ENCODE measurements around the gene ADAM12. TPM values are rescaled to one million over a fixed set of nuclear protein-coding genes. Genes with fewer than 3 reads are reported as not detected.

Gene ADAM12
- total RNA-seq, 1 donor from 2014 or later: 8.0 TPM

DNA sequence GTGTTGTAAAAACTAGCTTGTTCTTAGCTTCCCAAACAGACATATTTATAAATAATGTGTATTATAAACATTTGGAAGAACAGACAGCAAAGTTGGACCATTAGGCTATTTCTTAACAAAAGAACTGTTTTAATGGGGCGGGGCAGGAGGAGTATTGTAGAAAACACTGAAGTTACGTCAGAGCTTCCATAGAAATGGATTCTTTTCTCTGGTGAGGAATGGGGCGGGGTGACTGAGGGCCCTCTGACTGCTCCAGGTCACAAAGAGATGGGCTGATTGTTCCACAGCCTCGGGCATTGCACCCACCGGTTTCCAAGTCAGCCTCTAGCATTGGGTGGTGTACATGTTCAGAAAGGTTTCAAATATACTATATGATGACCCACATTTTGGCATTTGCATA lies 36.8 kb upstream of the ADAM12 start:
- Mint-ChIP-seq H3K9me3 (peaks cover 20% of the 10 kb centered on the region), H3K4me3 (no peak overlapping the region), H3K36me3 (no peaks in the 10 kb centered on the region), H3K27me3 (ENCODE audit: insufficient read depth, low read depth) (peaks cover 4% of the 10 kb centered on the region), H3K27ac (no peak overlapping the region), H3K4me1 (peaks cover 7% of the 10 kb centered on the region)
- H4K20me1 ChIP-seq (ENCODE audit: low read depth): no peaks in the 10 kb centered on the region
- no peak for DNase-seq (ENCODE audit: low spot score)
- no peak overlapping the region for H3K9ac ChIP-seq
- no peaks in the 10 kb centered on the region for H3K4me1 ChIP-seq
- H3K27me3 ChIP-seq: no peaks in the 10 kb centered on the region
- no peak overlapping the region for H2AFZ ChIP-seq (replicated peaks)
- no peak overlapping the region for H3K4me3 ChIP-seq
- TF ChIP-seq EZH2phosphoT487 (IDR thresholded peaks at IDR 0.05) (no peak), EZH2 (IDR thresholded peaks at IDR 0.05) (no peak)
- TF ChIP-seq, protein P1, sequence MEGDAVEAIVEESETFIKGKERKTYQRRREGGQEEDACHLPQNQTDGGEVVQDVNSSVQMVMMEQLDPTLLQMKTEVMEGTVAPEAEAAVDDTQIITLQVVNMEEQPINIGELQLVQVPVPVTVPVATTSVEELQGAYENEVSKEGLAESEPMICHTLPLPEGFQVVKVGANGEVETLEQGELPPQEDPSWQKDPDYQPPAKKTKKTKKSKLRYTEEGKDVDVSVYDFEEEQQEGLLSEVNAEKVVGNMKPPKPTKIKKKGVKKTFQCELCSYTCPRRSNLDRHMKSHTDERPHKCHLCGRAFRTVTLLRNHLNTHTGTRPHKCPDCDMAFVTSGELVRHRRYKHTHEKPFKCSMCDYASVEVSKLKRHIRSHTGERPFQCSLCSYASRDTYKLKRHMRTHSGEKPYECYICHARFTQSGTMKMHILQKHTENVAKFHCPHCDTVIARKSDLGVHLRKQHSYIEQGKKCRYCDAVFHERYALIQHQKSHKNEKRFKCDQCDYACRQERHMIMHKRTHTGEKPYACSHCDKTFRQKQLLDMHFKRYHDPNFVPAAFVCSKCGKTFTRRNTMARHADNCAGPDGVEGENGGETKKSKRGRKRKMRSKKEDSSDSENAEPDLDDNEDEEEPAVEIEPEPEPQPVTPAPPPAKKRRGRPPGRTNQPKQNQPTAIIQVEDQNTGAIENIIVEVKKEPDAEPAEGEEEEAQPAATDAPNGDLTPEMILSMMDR (IDR thresholded peaks at IDR 0.05): no peak
- no peaks in the 10 kb centered on the region for H3K36me3 ChIP-seq
- no peaks in the 10 kb centered on the region for H3K9me3 ChIP-seq (ENCODE audit: low read depth)
- no peaks in the 10 kb centered on the region for H3K79me2 ChIP-seq (ENCODE audit: low read depth)
- H3F3A ChIP-seq (ENCODE audit: low read depth): no peaks in the 10 kb centered on the region
- no peak overlapping the region for H3K4me2 ChIP-seq
- H3K27ac ChIP-seq: no peak overlapping the region

DNA sequence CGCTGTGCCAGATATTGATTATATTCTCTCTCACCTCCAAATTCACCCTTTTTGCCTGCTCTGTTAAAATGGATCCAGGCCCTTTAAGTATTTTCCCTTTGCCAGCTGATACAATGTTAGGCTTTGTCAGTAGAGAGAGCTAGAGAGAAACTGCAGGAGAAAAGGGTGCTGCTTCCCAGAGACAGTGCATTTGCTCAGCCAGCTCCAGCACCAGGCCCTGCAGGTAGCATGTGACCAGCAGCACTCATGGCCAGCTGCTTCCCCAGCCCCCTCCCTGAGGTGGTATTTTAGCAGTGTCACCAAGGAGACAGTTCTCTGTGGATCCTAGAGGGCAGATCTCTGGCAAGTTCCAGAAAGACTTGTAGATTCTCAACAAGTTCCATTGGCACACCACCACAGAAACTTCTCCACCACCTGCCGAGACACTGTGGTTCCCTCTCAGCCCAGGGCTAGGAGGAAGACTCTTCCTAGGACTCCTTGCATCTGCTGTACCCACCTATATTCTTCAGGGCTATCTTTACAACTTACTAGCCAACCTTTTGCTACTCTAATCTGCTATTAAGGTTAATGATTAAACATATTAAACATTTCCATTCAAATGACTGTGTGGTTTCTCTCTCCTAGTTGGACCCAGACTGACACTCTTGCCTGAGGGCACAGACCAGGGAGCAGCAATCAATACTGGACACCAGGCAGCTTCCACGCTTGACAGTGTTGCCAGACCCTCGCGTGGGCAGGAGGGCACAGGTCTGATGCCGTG lies 35.6 kb upstream of the ADAM12 start:
- Histone ChIP-seq H3K36me3 (no peaks in the 10 kb centered on the region), H3K4me1 (no peaks in the 10 kb centered on the region), H3K9me3 (ENCODE audit: low read depth) (no peaks in the 10 kb centered on the region), H3K27ac (no peak overlapping the region), H3F3A (ENCODE audit: low read depth) (no peaks in the 10 kb centered on the region), H3K4me3 (no peak overlapping the region), H3K9ac (no peak overlapping the region), H4K20me1 (ENCODE audit: low read depth) (no peaks in the 10 kb centered on the region), H3K27me3 (no peaks in the 10 kb centered on the region), H3K79me2 (ENCODE audit: low read depth) (no peaks in the 10 kb centered on the region), H3K4me2 (no peak overlapping the region), H2AFZ (replicated peaks) (no peak overlapping the region)
- TF ChIP-seq, protein P1 (IDR thresholded peaks at IDR 0.05): no peak
- TF ChIP-seq EZH2phosphoT487 (IDR thresholded peaks at IDR 0.05): no peak
- TF ChIP-seq EZH2 (IDR thresholded peaks at IDR 0.05): no peak
- H3K27ac Mint-ChIP-seq: no peak overlapping the region
- no peak for DNase-seq (ENCODE audit: low spot score)
- H3K27me3 Mint-ChIP-seq (ENCODE audit: insufficient read depth, low read depth): peaks cover 4% of the 10 kb centered on the region
- no peaks in the 10 kb centered on the region for H3K36me3 Mint-ChIP-seq
- H3K4me1 Mint-ChIP-seq: peaks cover 7% of the 10 kb centered on the region
- H3K9me3 Mint-ChIP-seq: peaks cover 20% of the 10 kb centered on the region
- H3K4me3 Mint-ChIP-seq: no peak overlapping the region

DNA sequence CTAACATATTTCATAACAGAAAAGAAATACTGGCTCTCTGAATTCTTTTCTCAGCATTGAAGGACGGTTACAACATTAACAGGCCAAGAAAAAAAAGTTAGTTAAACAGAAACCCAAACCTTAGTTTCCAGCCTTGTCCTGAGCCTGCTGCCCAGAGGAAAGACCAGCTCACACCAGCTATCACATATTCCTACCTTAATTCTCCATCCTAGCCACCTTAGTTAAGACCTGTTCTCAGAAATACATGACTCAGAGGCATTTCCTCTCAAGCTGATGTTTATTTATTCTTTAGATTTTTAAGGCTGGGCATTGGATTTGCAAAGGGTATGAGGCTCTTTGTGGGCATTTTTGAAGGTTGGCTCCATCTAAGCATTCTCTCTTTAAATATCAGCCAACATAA lies 34.3 kb upstream of the ADAM12 start:
- H2AFZ ChIP-seq (replicated peaks): no peak overlapping the region
- no peak overlapping the region for H3K4me3 ChIP-seq
- H3K9me3 Mint-ChIP-seq: peaks cover 20% of the 10 kb centered on the region
- DNase-seq (ENCODE audit: low spot score): no peak
- no peaks in the 10 kb centered on the region for H4K20me1 ChIP-seq (ENCODE audit: low read depth)
- no peaks in the 10 kb centered on the region for H3K36me3 Mint-ChIP-seq
- no peak overlapping the region for H3K27ac ChIP-seq
- no peaks in the 10 kb centered on the region for H3K27me3 ChIP-seq
- no peaks in the 10 kb centered on the region for H3F3A ChIP-seq (ENCODE audit: low read depth)
- H3K4me1 ChIP-seq: no peaks in the 10 kb centered on the region
- peaks cover 7% of the 10 kb centered on the region for H3K4me1 Mint-ChIP-seq
- H3K36me3 ChIP-seq: no peaks in the 10 kb centered on the region
- H3K4me3 Mint-ChIP-seq: no peak overlapping the region
- TF ChIP-seq, protein P1 (IDR thresholded peaks at IDR 0.05): no peak
- TF ChIP-seq EZH2 (IDR thresholded peaks at IDR 0.05) (no peak), EZH2phosphoT487 (IDR thresholded peaks at IDR 0.05) (no peak)
- no peak overlapping the region for H3K4me2 ChIP-seq
- H3K9ac ChIP-seq: no peak overlapping the region
- H3K27ac Mint-ChIP-seq: no peak overlapping the region
- peaks cover 4% of the 10 kb centered on the region for H3K27me3 Mint-ChIP-seq (ENCODE audit: insufficient read depth, low read depth)
- H3K9me3 ChIP-seq (ENCODE audit: low read depth): no peaks in the 10 kb centered on the region
- no peaks in the 10 kb centered on the region for H3K79me2 ChIP-seq (ENCODE audit: low read depth)
